AG09309 (cell line): ENCODE measurements around the gene PRKCA.

ENCODE experiments used
- DNase-seq: peaks from one replicate; pipeline ENCODE4 v3.0.0-alpha.2; 2010; ENCODE audit warnings: low read depth
- H3K4me3 ChIP-seq: 2 replicates; pipeline ENCODE4 v1.5.1; 2011; ENCODE audit warnings: mild to moderate bottlenecking, low read depth, low read length, moderate library complexity; ENCODE audit not compliant: control insufficient read depth
- TF ChIP-seq, protein P1 (sequence below): IDR thresholded peaks from 2 replicates; pipeline ENCODE4 v1.5.1; 2011; ENCODE audit warnings: mild to moderate bottlenecking, low read depth, low read length, inconsistent platforms; ENCODE audit not compliant: insufficient read depth, control insufficient read depth; ENCODE audit errors: missing control alignments

The PRKCA gene

DNA sequence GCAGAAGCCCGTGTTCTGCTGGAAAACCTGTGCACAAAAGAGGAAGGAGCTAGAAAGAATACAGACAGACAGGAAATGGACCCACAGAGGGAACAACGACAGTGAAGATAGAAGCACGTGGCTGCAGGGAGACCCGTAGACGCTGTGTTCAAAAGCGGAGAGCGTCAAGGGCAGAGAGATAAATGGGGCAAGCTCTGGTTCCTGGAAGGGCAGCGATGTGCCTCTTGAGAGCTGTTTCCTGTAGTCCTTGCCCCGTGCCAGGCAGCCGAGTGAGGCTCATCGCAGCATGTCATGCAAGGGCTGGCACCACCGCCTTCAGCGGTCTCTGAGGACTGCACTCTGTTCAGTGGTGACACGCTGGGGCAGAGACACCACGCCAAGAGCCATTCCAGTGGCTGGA, 488.9 kb downstream of the PRKCA start:
- TF ChIP-seq, protein P1, sequence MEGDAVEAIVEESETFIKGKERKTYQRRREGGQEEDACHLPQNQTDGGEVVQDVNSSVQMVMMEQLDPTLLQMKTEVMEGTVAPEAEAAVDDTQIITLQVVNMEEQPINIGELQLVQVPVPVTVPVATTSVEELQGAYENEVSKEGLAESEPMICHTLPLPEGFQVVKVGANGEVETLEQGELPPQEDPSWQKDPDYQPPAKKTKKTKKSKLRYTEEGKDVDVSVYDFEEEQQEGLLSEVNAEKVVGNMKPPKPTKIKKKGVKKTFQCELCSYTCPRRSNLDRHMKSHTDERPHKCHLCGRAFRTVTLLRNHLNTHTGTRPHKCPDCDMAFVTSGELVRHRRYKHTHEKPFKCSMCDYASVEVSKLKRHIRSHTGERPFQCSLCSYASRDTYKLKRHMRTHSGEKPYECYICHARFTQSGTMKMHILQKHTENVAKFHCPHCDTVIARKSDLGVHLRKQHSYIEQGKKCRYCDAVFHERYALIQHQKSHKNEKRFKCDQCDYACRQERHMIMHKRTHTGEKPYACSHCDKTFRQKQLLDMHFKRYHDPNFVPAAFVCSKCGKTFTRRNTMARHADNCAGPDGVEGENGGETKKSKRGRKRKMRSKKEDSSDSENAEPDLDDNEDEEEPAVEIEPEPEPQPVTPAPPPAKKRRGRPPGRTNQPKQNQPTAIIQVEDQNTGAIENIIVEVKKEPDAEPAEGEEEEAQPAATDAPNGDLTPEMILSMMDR = no peak
- DNase-seq = no peak

DNA sequence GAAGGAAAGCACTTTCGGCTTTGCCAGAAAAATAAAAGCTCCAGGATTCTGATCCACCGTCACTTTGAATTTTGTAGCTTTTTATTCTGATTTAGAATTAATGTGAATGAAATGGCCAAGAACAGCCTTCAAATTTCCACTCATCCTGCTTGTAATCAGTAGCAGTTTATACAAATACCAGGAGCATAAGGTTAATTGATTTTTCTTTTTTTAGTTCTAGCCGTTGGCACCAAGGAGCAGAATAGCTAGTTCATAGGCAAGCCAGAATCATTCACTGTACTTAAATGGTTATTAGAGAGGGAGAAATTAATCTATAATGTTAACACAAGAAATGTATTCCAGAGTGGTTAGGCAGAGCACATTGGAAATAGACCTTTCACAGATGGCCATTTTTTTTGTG, 491.4 kb downstream of the PRKCA start:
- TF ChIP-seq, protein P1 = no peak
- no peak for DNase-seq

More for the DNA sequence above, 488.9 kb downstream of the PRKCA start:
- no peak overlapping the region for H3K4me3 ChIP-seq

DNA sequence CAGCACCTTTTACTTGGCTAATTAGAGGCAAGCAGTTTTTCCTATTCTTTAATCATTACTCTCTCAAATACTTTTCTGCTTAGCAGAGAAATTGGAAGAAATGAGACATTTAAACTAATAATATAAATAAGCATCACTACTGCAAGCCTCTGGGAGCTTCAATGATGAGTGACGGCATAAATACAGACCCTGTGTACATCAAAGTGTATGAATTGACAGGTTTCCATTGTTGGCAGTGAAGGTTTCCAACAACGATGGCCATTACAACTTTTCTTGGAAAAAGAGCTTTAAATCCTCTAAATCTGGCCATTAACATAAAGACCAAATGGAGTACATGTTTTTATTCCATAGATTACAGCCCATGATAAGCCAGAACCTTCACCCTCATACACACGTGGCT, 493.1 kb downstream of the PRKCA start:
- TF ChIP-seq, protein P1 = no peak
- no peak overlapping the region for H3K4me3 ChIP-seq
- no peak for DNase-seq

More for the DNA sequence above, 491.4 kb downstream of the PRKCA start:
- H3K4me3 ChIP-seq = no peak overlapping the region

DNA sequence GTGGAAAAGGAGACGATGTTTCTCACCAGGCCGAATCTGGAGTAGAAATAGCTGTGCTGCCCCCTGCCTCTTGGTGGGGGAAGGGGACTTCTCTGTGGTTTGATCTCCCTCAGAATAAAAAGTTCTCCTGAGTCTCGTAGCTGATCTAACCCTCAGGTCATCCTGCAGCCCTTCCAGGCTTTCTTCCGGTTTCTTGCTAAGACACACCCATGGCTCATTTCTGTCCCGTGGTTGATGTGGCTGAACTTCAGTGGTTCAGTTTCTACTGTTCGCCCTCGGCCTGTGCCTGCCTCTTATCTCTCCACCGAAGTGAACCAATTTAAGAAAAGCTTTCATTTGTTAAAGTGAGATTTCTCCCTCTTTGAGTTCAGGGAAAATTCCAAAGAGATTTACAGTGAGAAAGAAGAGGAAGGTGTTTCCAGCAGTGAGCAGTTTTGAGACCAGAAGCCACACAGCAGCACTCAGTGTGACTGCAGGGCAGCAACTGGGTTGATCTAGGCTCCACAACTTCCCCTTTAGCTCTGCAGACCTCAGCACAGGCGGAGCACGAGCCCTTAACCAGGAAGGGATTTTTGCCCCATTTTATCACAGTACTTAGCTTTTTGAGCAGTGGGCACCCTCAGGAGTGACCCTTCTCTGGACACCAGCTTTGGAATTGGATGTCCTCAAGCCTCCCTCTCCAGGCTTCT, 497.6 kb downstream of the PRKCA start:
- H3K4me3 ChIP-seq = no peak overlapping the region
- DNase-seq = no peak
- TF ChIP-seq, protein P1 = no peak

DNA sequence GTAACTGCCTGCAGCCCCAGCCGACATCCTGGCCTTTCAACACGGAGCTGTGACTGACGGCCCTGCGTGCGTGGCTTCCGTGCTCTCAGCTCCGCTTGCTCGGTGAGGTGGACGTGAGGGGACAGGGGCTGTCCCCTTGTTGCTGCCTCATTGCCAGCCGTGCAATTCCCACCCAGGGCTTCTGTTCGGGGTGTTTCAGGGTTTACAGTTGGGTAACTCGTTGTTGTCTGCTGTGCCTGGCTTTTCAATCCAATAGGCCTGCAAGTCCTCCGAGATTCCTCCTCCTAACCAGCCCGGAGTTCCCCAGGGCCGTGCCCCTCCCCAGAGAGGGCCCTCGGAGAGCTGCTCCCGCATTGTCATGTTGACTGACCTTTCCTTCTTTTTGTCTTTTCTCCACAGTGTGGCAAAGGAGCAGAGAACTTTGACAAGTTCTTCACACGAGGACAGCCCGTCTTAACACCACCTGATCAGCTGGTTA, 501.1 kb downstream of the PRKCA start:
- no peak overlapping the region for H3K4me3 ChIP-seq
- TF ChIP-seq, protein P1 = no peak
- no peak for DNase-seq

DNA sequence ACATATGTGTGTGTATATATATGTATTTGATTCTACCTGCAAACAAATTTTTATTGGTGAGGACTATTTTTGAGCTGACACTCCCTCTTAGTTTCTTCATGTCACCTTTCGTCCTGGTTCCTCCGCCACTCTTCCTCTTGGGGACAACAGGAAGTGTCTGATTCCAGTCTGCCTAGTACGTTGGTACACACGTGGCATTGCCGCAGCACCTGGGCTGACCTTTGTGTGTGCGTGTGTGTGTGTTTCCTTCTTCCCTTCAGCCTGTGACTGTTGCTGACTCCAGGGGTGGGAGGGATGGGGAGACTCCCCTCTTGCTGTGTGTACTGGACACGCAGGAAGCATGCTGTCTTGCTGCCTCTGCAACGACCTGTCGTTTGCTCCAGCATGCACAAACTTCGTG, 503.2 kb downstream of the PRKCA start:
- TF ChIP-seq, protein P1 = no peak
- no peak for DNase-seq
- H3K4me3 ChIP-seq = no peak overlapping the region

DNA sequence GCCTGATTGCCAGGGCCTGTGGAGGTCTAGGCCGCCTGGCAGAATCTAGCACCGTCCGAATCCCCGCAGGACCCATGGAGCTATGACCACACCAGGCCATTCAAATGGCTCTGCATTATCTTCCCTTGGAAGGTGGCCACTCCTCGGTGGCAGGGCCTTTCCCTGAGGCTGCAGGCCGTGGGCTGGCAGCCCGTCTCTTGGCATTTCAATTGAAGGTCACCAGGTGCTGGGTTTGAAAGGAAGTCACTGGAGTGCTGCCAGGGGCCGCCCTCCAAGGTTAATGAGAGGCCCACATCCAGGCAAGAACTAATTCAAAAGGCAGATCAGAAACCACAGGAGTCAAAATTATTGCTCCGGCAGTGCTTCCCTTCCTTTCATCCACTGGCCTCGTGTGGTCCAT, 504.8 kb downstream of the PRKCA start:
- DNase-seq = no peak
- no peak overlapping the region for H3K4me3 ChIP-seq
- TF ChIP-seq, protein P1 = no peak
